IMR-90 (cell line): Measurements from ENCODE around the gene DUXA. TPM values are rescaled to one million over a fixed set of nuclear protein-coding genes. Genes with fewer than 3 reads are reported as not detected.

ENCODE experiments used
- ATAC-seq: fragments of 200-7000 bp; cut with Tn5 transposase; 2 replicates; pipeline ENCODE4 v1.9.1; 2020; ENCODE audit warnings: low read depth, mild to moderate bottlenecking, moderate library complexity
- BruUV-seq: library from RNA; stranded (reverse); fragments of 400-500 nt; replicated peaks from 2 replicates; lab custom pipeline; 2021; lab: Mats Ljungman, UMichigan
- CTCF ChIA-PET: fragments of 300-600 bp; formaldehyde crosslinking; extraction: SDS; loops from one replicate; lab custom pipeline; 2021; ENCODE audit warnings: antibody characterized with exemption; lab: Yijun Ruan, JAX
- POLR2A ChIA-PET: fragments of 300-600 bp; sonication (Branson Sonifier 250); formaldehyde crosslinking; loops from one replicate; lab custom pipeline; 2022; ENCODE audit warnings: antibody characterized with exemption; ENCODE audit not compliant: unreplicated experiment; lab: Charles Lee
- DNase-seq: peaks from one replicate; pipeline ENCODE4 v3.0.0; 2013
- H2AFZ ChIP-seq: replicated peaks from 2 replicates; pipeline ENCODE3; 2013; ENCODE audit warnings: low read length, mild to moderate bottlenecking; ENCODE audit not compliant: poor library complexity
- H2AK5ac ChIP-seq: 2 replicates; pipeline ENCODE4 v1.6.1; 2013; ENCODE audit warnings: low read depth, low read length, inconsistent platforms
- H2AK9ac ChIP-seq: replicated peaks from 2 replicates; pipeline ENCODE3; 2013; ENCODE audit warnings: mild to moderate bottlenecking, low read depth, low read length, moderate library complexity; ENCODE audit not compliant: poor library complexity
- H2BK120ac ChIP-seq: 2 replicates; pipeline ENCODE4 v1.6.1; 2013; ENCODE audit warnings: low read depth, low read length, inconsistent platforms
- H2BK15ac ChIP-seq: 3 replicates; pipeline ENCODE4 v1.6.1; 2013; ENCODE audit warnings: low read depth, low read length, inconsistent platforms
- H2BK20ac ChIP-seq: 2 replicates; pipeline ENCODE4 v1.6.1; 2013; ENCODE audit warnings: low read depth, mild to moderate bottlenecking, inconsistent platforms, low read length, moderate library complexity
- H2BK5ac ChIP-seq: 2 replicates; pipeline ENCODE4 v1.6.1; 2013; ENCODE audit warnings: mild to moderate bottlenecking, low read depth, low read length, inconsistent platforms; ENCODE audit not compliant: poor library complexity, severe bottlenecking
- H3K14ac ChIP-seq: replicated peaks from 2 replicates; pipeline ENCODE4 v1.6.1; 2013; ENCODE audit warnings: low read depth, low read length, inconsistent platforms
- H3K18ac ChIP-seq: 2 replicates; pipeline ENCODE4 v1.6.1; 2013; ENCODE audit warnings: low read depth, low read length, control low read depth
- H3K23ac ChIP-seq: 2 replicates; pipeline ENCODE4 v1.6.1; 2013; ENCODE audit warnings: low read depth, low read length, inconsistent platforms
- H3K27ac ChIP-seq: 2 replicates; pipeline ENCODE4 v1.5.1; 2013; ENCODE audit warnings: mild to moderate bottlenecking, control low read depth, low read length; ENCODE audit not compliant: insufficient read depth
- H3K27me3 ChIP-seq: 2 replicates; pipeline ENCODE4 v1.6.1; 2013; ENCODE audit warnings: low read length; ENCODE audit not compliant: control insufficient read depth, insufficient read depth
- H3K36me3 ChIP-seq: 2 replicates; pipeline ENCODE4 v1.6.1; 2013; ENCODE audit warnings: low read length, mixed read lengths; ENCODE audit not compliant: control insufficient read depth, insufficient read depth
- H3K4ac ChIP-seq: 2 replicates; pipeline ENCODE4 v1.6.1; 2013; ENCODE audit warnings: low read depth, low read length, inconsistent platforms
- H3K4me1 ChIP-seq: 2 replicates; pipeline ENCODE4 v1.6.1; 2013; ENCODE audit warnings: low read length, mixed read lengths; ENCODE audit not compliant: control insufficient read depth, insufficient read depth
- H3K4me2 ChIP-seq: 2 replicates; pipeline ENCODE4 v1.6.1; 2013; ENCODE audit warnings: low read depth, mild to moderate bottlenecking, control low read depth, low read length, moderate library complexity
- H3K4me3 ChIP-seq: 2 replicates; pipeline ENCODE4 v1.5.1; 2013; ENCODE audit warnings: low read depth, mild to moderate bottlenecking, control low read depth, low read length, moderate library complexity; ENCODE audit not compliant: insufficient read depth
- H3K56ac ChIP-seq: 2 replicates; pipeline ENCODE4 v1.6.1; 2013; ENCODE audit warnings: low read length, inconsistent platforms; ENCODE audit not compliant: insufficient read depth; ENCODE audit errors: extremely low read depth
- H3K79me1 ChIP-seq, 2 experiments: 2 replicates each; pipeline ENCODE4 v1.6.1; 2013; ENCODE audit warnings: low read length in 2 of 2, inconsistent platforms in 1 of 2, low read depth in 1 of 2
- H3K9ac ChIP-seq: 2 replicates; pipeline ENCODE4 v1.6.1; 2013; ENCODE audit warnings: low read depth, low read length, control low read depth
- H3K9me1 ChIP-seq: 2 replicates; pipeline ENCODE4 v1.6.1; 2013; ENCODE audit warnings: low read length, inconsistent platforms; ENCODE audit not compliant: insufficient read depth
- H3K9me3 ChIP-seq: 2 replicates; pipeline ENCODE4 v1.6.1; 2013; ENCODE audit warnings: low read length; ENCODE audit not compliant: control insufficient read depth, insufficient read depth
- H4K20me1 ChIP-seq: 2 replicates; pipeline ENCODE4 v1.6.1; 2013; ENCODE audit warnings: low read length, inconsistent platforms; ENCODE audit not compliant: insufficient read depth
- H4K5ac ChIP-seq: 2 replicates; pipeline ENCODE4 v1.6.1; 2013; ENCODE audit warnings: mild to moderate bottlenecking, low read depth, low read length, control low read depth
- H4K8ac ChIP-seq, 2 experiments: 2 replicates each; pipeline ENCODE4 v1.6.1; 2013; ENCODE audit warnings: low read depth in 2 of 2, low read length in 2 of 2, control low read depth in 1 of 2, inconsistent platforms in 1 of 2
- H4K91ac ChIP-seq: 2 replicates; pipeline ENCODE4 v1.6.1; 2013; ENCODE audit warnings: low read depth, low read length, inconsistent platforms; ENCODE audit not compliant: insufficient read depth
- NFE2L2 ChIP-seq: fragments of 150-350 bp; IDR thresholded peaks from 2 replicates; pipeline ENCODE4 v1.6.1; 2016; ENCODE audit warnings: low read depth, mild to moderate bottlenecking, low read length
- RAD21 ChIP-seq: IDR thresholded peaks from 2 replicates; pipeline ENCODE4 v1.6.1; 2012; ENCODE audit warnings: low read length, improper control_type of control experiment
- WGBS, 2 experiments: methylation state at CpG; one replicate each; pipeline versions ENCODE4 v1.1.5 to v1.1.7; 2013; ENCODE audit warnings: missing lambda C conversion rate in 2 of 2; ENCODE audit not compliant: insufficient read length in 1 of 2; ENCODE audit errors: extremely low coverage in 2 of 2; 5-methylcytosine and 5-hydroxymethylcytosine counted together
- dilution Hi-C: fragments of 300-500 bp; cut with HindIII; formaldehyde crosslinking; loops from one replicate; pipeline ENCODE4 v1.14.3; 2018; ENCODE audit warnings: low sequenced_read_pairs; ENCODE audit not compliant: unreplicated experiment
- in situ Hi-C: fragments of 300-500 bp; cut with MboI; formaldehyde crosslinking; loops from 3 replicates; pipeline ENCODE4 v1.14.3; 2019; ENCODE audit warnings: low sequenced_read_pairs, inconsistent platforms, mixed read lengths
- intact Hi-C: fragments of 100-400 bp; cut with micrococcal nuclease; formaldehyde crosslinking; loops from 2 replicates; pipeline ENCODE4 v1.10.0; 2022
- polyA plus RNA-seq, 3 experiments: library from polyadenylated mRNA; depleted of rRNA; stranded (reverse); fragments of >200 nt; gene quantifications; 2 replicates each; pipeline ENCODE4 v1.2.3, GENCODE V29; 2012; ENCODE audit warnings: low replicate concordance in 1 of 3
- total RNA-seq: library from RNA; depleted of rRNA; stranded (reverse); fragments of >200 nt; gene quantifications from 2 replicates; pipeline ENCODE4 v1.2.3, GENCODE V29; 2012
- TF ChIP-seq, protein P1 (sequence below): fragments of 150-350 bp; IDR thresholded peaks from 2 replicates; pipeline ENCODE4 v1.6.1; 2016; ENCODE audit warnings: low read depth, mild to moderate bottlenecking, low read length, moderate library complexity, borderline replicate concordance

Gene DUXA
- total and polyA plus RNA-seq, 2 of the 4 experiments (the other 2 are of a cell fraction): not detected

DNA sequence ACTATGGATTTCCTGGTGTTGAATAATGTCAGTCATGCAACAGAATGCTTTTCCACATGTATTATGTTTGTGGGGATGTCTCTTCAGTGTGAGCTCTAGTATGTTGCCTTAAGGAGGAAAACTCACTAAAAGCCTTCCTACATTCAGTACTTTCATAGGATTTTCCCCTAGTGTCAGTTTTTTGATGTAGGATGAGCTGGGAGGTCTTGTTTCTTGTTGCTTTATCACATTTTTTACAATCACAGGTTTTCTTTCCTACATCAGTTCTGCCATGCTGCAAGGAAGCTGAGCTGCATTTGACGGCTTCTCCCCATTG is 56.0 kb downstream of the DUXA start:
- peaks cover 23% of the 10 kb centered on the region for H3K9me3 ChIP-seq
- intact Hi-C loops (no loop called here), dilution Hi-C loops (no loop called here), in situ Hi-C loops (no loop called here)
- H4K5ac ChIP-seq: no peak overlapping the region
- H2AK9ac ChIP-seq: no peak overlapping the region
- no peak overlapping the region for H2BK15ac ChIP-seq
- WGBS, 2 experiments: no CpG with 5 or more reads among the region's 1 CpG
- CTCF ChIA-PET: no interaction called here
- no peak overlapping the region for H4K8ac ChIP-seq
- no peak overlapping the region for H3K4me2 ChIP-seq
- H4K91ac ChIP-seq: no peak overlapping the region
- no peak overlapping the region for H3K4ac ChIP-seq
- no peak overlapping the region for H2BK20ac ChIP-seq
- H2AFZ ChIP-seq: no peak overlapping the region
- H2BK5ac ChIP-seq: no peak overlapping the region
- no peaks in the 10 kb centered on the region for H3K27me3 ChIP-seq
- H3K9me1 ChIP-seq: no peaks in the 10 kb centered on the region
- BruUV-seq: no TSS peak
- H2AK5ac ChIP-seq: no peak overlapping the region
- H3K56ac ChIP-seq: no peak overlapping the region
- no peaks in the 10 kb centered on the region for H3K4me1 ChIP-seq
- H3K14ac ChIP-seq: no peak overlapping the region
- no peak overlapping the region for H3K18ac ChIP-seq
- no peak overlapping the region for H2BK120ac ChIP-seq
- no peak overlapping the region for H3K9ac ChIP-seq
- no peak for DNase-seq
- TF ChIP-seq, protein P1, sequence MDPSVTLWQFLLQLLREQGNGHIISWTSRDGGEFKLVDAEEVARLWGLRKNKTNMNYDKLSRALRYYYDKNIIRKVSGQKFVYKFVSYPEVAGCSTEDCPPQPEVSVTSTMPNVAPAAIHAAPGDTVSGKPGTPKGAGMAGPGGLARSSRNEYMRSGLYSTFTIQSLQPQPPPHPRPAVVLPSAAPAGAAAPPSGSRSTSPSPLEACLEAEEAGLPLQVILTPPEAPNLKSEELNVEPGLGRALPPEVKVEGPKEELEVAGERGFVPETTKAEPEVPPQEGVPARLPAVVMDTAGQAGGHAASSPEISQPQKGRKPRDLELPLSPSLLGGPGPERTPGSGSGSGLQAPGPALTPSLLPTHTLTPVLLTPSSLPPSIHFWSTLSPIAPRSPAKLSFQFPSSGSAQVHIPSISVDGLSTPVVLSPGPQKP: no peak
- TF ChIP-seq NFE2L2 (no peak), RAD21 (no peak)
- POLR2A ChIA-PET: no interaction called here
- ATAC-seq: no peak
- H3K4me3 ChIP-seq: no peak overlapping the region
- H3K79me1 ChIP-seq: no peaks in the 10 kb centered on the region
- H3K23ac ChIP-seq: no peak overlapping the region
- no peaks in the 10 kb centered on the region for H3K36me3 ChIP-seq
- H3K27ac ChIP-seq: no peak overlapping the region
- no peaks in the 10 kb centered on the region for H4K20me1 ChIP-seq
